ENCODE measurements around the gene IMP3.

Gene IMP3

GRCh38 chr15:75616766-75617165 is 23.3 kb downstream of the IMP3 start:
- DNase-seq = no peak

DNA sequence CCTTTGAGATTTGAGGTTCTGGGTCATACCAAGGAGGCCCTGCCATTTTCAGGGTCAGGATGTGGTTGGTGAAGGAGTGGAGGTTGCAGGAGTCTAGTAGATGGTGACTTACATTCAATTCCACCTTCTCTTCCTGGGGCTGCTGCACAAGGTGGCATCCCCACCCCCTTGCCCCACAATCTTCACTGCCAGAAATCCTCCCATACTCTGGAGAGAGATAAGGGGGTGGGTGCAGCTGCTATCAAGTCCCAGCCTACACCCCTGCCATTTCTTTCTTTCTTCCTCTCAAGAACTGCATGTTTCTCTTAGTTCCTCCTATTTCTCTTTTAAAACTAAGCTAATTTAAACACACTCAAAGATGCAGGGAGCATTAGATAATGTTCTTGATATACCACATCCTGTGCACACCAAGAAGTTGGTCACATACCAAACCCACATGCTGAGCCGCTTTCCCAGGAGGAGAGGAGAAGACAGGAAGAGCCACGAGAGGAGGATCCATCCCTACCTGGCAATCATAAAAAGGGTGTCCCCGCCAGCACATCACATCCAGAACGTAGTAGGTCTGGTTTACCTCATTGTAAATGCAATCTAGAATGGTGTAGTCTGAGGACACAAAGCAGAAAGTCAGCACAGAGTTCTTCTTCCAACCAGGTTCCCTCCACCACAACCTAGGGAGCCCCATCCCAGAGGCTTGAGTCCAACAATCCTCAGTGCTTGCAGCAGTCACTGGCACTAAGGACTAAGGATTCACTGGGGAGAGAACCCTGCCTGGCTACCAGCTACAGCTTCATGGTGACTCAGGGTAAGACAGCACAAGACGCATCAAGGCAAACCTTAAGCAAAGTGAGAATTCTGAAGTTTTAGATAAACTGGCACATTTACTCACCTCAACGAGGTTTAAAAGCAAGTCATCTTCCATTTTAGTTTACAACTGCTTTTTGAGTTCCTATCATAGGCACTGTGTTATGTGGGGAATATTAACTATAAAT is 33.0 kb downstream of the IMP3 start:
- DNase-seq = no peak

GRCh38 chr15:75606026-75606425 is 34.0 kb downstream of the IMP3 start:
- no peak for DNase-seq

DNA sequence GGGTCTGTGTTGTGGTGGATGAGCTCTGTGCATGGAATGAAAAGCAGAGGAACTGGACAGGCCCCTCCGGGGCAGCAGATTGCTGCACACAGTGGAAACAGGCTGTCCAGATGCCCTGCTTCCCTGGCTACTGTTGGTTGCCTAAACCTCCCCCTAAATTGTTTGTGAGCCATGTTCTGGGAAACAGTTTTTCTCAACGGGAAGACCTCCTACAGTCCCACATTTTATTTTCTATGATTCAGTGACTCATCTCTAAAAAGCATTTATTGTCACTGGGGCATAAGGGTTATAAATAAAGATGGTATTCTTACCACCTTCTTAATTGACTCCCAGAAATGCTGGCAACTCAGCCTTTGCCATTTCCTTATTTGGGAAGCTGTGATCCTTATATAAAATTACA is 40.6 kb downstream of the IMP3 start:
- no peak for DNase-seq

- DNase-seq = no peak
These were observed 41.7 kb downstream of the IMP3 start for GRCh38 chr15:75598361-75598760.

DNA sequence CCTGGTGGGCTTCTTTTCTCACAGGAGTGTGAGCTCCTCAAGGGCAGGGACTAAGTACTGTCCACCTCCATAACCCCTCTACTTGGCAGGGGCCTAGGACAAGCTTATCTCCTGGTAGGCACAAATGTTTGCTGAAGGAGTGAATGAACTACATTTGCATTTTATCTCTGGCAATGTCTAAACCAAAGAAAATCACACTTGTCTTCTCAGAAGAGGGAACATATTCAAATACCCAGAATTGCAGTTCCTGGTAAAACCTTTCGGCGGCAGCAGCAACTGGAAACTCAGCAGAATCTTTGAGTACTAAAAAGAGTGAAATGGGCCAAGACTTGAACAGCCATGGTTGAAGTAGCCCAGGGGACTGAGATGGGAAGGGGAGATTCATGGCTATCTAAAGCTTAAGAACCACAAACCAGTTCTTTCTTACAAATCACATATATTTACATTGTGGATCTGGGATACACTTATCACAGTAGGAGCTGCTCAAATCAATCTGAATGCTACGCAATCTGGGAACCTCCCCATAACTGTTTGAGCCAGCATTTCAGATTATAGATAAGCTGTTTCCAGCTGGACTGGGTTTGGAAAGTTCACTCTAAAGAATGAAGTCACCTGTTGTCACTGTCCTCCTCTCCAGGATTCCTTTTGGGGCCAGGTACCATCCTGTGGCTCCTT is 42.2 kb downstream of the IMP3 start:
- DNase-seq = no peak

DNA sequence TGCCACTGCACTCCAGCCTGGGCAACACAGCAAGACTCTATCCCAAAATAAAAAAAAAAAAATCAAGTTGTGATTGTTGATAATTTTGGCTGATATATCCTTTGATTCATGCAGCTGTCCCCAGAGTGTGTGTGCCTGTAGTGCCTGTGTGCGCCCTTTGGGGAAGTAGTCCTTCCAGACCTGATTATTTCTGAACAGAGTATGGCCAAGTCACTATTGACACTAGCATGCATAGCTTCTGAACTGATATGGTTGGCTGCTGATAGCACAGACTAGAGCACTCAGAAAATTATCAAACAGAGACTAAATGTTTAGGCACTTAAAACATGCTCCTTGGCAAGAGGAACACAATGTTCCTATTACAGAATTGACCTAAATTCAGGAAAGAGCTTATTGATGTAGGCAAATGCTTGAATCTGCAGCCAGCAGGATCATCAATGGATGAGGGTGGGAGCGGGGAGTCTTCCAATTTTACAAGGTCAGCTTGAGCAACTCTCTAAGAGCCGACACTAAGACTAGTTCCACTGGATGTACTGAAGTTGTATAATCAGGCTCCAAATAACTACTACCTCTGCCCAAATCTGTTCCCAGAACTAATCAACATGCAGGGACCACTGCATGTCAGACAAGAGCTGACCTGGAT is 43.2 kb downstream of the IMP3 start:
- no peak for DNase-seq

DNA sequence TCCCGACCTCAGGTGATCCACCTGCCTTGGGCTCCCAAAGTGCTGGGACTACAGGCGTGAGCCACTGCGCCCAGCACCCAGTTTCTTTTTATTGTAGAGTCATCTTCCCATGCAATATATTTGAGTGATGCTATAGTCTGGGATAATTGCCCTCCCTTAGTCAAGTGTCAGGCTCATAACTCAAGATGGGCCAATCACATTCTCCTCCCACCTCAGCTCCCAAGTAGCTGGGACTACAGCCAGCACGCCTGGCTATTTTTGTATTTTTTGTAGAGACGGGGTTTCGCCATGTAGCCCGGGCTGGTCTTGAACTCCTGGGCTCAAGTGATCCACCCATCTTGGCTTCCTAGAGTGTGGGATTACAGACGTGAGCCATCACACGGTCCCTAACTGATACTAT is 45.7 kb downstream of the IMP3 start:
- DNase-seq = no peak

GRCh38 chr15:75591655-75592364 is 48.2 kb downstream of the IMP3 start:
- DNase-seq = no peak

GRCh38 chr15:75590239-75590638 is 49.8 kb downstream of the IMP3 start:
- no peak for DNase-seq
